Uterus (tissue), 2 donors: Measurements from ENCODE around the gene TGFB1.

Experiments
- CTCF ChIP-seq, 4 experiments: fragments of 200-600 bp in 2 of 4; fragments of 450-650 bp in 2 of 4; sonication (generic) in 2 of 4; IDR thresholded peaks; one replicate each; pipeline ENCODE4 v1.5.1; 2016 to 2019; ENCODE audit warnings: antibody characterized with exemption in 4 of 4, mild to moderate bottlenecking in 2 of 4, moderate library complexity in 1 of 4
- POLR2A ChIP-seq, 2 donors: fragments of 450-650 bp; IDR thresholded peaks; one replicate each; pipeline ENCODE4 v1.6.1; 2016; ENCODE audit warnings: antibody characterized with exemption in 2 of 2, mild to moderate bottlenecking in 1 of 2, moderate library complexity in 1 of 2

- TF ChIP-seq POLR2A (IDR thresholded peaks at IDR 0.05) (no peak), CTCF (IDR thresholded peaks at IDR 0.05) (no peak)
These were observed 23.3 kb upstream of the TGFB1 start for GRCh38 chr19:41376998-41377365.
